GM12875 (cell line): ENCODE measurements around the gene TAS2R1.

ENCODE experiments used
- H3K4me3 ChIP-seq: one replicate; pipeline ENCODE4 v1.5.1; 2011; ENCODE audit warnings: low read depth, low read length, control low read depth
- TF ChIP-seq, protein P1 (sequence below): IDR thresholded peaks from 2 replicates; pipeline ENCODE4 v1.5.1; 2011; ENCODE audit warnings: low read depth, mild to moderate bottlenecking, control low read depth, inconsistent platforms, low read length, moderate library complexity, borderline replicate concordance; ENCODE audit not compliant: insufficient read depth

TAS2R1 gene

GRCh38 chr5:9589049-9589835, 40.9 kb downstream of the TAS2R1 start:
- no peak overlapping the region for H3K4me3 ChIP-seq
- TF ChIP-seq, protein P1, sequence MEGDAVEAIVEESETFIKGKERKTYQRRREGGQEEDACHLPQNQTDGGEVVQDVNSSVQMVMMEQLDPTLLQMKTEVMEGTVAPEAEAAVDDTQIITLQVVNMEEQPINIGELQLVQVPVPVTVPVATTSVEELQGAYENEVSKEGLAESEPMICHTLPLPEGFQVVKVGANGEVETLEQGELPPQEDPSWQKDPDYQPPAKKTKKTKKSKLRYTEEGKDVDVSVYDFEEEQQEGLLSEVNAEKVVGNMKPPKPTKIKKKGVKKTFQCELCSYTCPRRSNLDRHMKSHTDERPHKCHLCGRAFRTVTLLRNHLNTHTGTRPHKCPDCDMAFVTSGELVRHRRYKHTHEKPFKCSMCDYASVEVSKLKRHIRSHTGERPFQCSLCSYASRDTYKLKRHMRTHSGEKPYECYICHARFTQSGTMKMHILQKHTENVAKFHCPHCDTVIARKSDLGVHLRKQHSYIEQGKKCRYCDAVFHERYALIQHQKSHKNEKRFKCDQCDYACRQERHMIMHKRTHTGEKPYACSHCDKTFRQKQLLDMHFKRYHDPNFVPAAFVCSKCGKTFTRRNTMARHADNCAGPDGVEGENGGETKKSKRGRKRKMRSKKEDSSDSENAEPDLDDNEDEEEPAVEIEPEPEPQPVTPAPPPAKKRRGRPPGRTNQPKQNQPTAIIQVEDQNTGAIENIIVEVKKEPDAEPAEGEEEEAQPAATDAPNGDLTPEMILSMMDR: no peak

GRCh38 chr5:9588254-9588653, 41.9 kb downstream of the TAS2R1 start:
- TF ChIP-seq, protein P1: no peak
- H3K4me3 ChIP-seq: no peak overlapping the region

DNA sequence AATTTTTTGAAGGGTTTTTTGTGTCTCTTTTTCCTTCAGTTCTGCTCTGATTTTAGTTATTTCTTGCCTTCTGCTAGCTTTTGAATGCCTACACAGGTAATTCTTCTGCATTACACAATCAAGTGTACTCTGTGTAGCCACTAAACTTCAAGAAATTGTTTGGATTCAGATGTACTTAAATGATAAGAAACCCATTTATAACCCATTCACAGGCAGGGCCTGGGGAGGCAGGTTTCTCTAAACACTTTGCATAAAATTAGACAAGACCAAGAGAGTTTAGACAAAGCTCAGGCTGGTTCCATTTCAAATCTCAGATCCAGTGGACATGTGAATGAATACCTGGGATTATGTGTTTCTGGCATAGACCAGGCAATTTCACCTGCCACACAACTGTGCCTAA, 43.0 kb downstream of the TAS2R1 start:
- TF ChIP-seq, protein P1: no peak
- no peak overlapping the region for H3K4me3 ChIP-seq

GRCh38 chr5:9582406-9582805, 47.7 kb downstream of the TAS2R1 start:
- H3K4me3 ChIP-seq: no peak overlapping the region
- TF ChIP-seq, protein P1: no peak
